ENCODE results near the gene KIFAP3.

Gene KIFAP3

GRCh38 chr1:169901115-169901514, 173.4 kb downstream of the KIFAP3 start:
- Histone ChIP-seq H3K27me3 (no peaks in the 10 kb centered on the region), H3K4me1 (no peaks in the 10 kb centered on the region), H3K9me3 (no peaks in the 10 kb centered on the region), H3K27ac (no peak overlapping the region), H3K4me3 (no peak overlapping the region), H3K36me3 (no peaks in the 10 kb centered on the region)
- intact Hi-C loops (cut with DNase I; ENCODE audit: low total_unique reads): no loop called here
- no peak for DNase-seq
- TF ChIP-seq CTCF (IDR thresholded peaks at IDR 0.05): no peak

GRCh38 chr1:169900571-169900970, 173.9 kb downstream of the KIFAP3 start:
- no peak for DNase-seq
- Histone ChIP-seq H3K36me3 (no peaks in the 10 kb centered on the region), H3K4me1 (no peaks in the 10 kb centered on the region), H3K27ac (no peak overlapping the region), H3K4me3 (no peak overlapping the region), H3K9me3 (no peaks in the 10 kb centered on the region), H3K27me3 (no peaks in the 10 kb centered on the region)
- no peak for TF ChIP-seq CTCF (IDR thresholded peaks at IDR 0.05)
- intact Hi-C loops (cut with DNase I; ENCODE audit: low total_unique reads): no loop called here

DNA sequence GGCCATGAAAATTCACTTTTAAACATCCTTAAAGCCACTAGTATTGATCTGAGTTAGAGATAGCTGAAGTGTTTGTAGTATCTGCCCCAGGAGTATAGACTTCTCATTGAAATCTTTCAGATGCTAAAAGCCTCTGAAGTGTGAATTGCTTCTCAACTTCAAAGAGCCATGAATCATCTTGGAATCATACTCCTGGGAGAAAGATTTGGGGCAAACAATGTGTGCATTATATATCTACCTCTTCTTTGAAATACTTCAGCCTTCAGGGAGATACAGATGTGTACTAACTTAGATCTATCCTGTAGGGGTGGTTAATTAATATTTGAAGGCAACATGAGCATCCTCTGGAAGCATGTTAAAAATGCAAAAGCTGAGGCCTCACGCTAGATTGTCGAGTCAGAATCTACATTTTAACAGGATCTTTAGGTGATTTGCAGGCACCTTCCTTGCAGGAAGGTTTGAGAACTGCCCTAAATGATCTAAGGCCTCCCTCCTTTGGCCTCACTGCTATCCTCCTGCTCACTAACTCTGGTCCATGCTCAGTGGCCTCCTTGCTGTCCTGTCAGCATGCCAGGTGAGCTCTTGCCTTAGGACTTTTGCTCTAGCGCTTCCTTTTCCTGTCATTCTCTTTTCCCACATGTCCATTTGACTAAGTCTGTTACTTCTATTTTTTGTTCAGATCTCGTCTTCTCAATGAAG, 174.8 kb downstream of the KIFAP3 start:
- Histone ChIP-seq H3K27ac (no peak overlapping the region), H3K4me3 (no peak overlapping the region), H3K27me3 (no peaks in the 10 kb centered on the region), H3K36me3 (no peaks in the 10 kb centered on the region), H3K4me1 (peaks cover 0 to under 1% (median 0%) of the 10 kb centered on the region in 4 donors), H3K9me3 (no peaks in the 10 kb centered on the region)
- TF ChIP-seq CTCF (IDR thresholded peaks at IDR 0.05): no peak
- intact Hi-C loops (cut with DNase I; ENCODE audit: low total_unique reads): no loop called here
- DNase-seq: no peak

GRCh38 chr1:169896013-169896412, 178.5 kb downstream of the KIFAP3 start:
- Histone ChIP-seq H3K36me3 (no peaks in the 10 kb centered on the region), H3K27ac (no peak overlapping the region), H3K4me3 (no peak overlapping the region), H3K4me1 (peaks cover 0 to 22% (median 14%) of the 10 kb centered on the region in 4 donors), H3K9me3 (no peaks in the 10 kb centered on the region), H3K27me3 (no peaks in the 10 kb centered on the region)
- no peak for DNase-seq
- no peak for TF ChIP-seq CTCF (IDR thresholded peaks at IDR 0.05)
- intact Hi-C loops (cut with DNase I; ENCODE audit: low total_unique reads): no loop called here

- no peak for DNase-seq
- intact Hi-C loops (cut with DNase I; ENCODE audit: low total_unique reads): loop anchor here (5.0 kb wide), 1 partner anchor 407 kb away; the partner anchor contains the start of gene SLC19A2
- H3K36me3 ChIP-seq: no peaks in the 10 kb centered on the region
- H3K9me3 ChIP-seq: no peaks in the 10 kb centered on the region
- no peak for TF ChIP-seq CTCF (IDR thresholded peaks at IDR 0.05)
- H3K4me1 ChIP-seq: peaks cover 0 to 27% (median 17%) of the 10 kb centered on the region in 4 donors
- peak overlapping the region; percentile 86 to 91 for H3K4me3 ChIP-seq
- peak overlapping the region; percentile 91 to 97 for H3K27ac ChIP-seq
- no peaks in the 10 kb centered on the region for H3K27me3 ChIP-seq
Observed at GRCh38 chr1:169894424-169895145, 179.9 kb downstream of the KIFAP3 start.

All from tibial artery (tissue), 4 donors.